ENCODE data around the gene OSBPL1A.

OSBPL1A gene

GRCh38 chr18:24209558-24209957 is 188.1 kb downstream of the OSBPL1A start:
- no peak for DNase-seq

- DNase-seq, result no peak
Measured at GRCh38 chr18:24208270-24209035, 189.2 kb downstream of the OSBPL1A start.

- no peak for DNase-seq
Measured at GRCh38 chr18:24204904-24205303, 192.7 kb downstream of the OSBPL1A start.

GRCh38 chr18:24201699-24202687 is 195.6 kb downstream of the OSBPL1A start:
- DNase-seq, result peak; percentile 38

GRCh38 chr18:24200494-24201290 is 196.9 kb downstream of the OSBPL1A start:
- no peak for DNase-seq

GRCh38 chr18:24199372-24199962 is 198.2 kb downstream of the OSBPL1A start:
- DNase-seq, result no peak

GRCh38 chr18:24198461-24198860 is 199.2 kb downstream of the OSBPL1A start:
- no peak for DNase-seq

- DNase-seq, result no peak
Measured at GRCh38 chr18:24197412-24197811, 200.2 kb downstream of the OSBPL1A start.

GRCh38 chr18:24196764-24197163 is 200.9 kb downstream of the OSBPL1A start:
- no peak for DNase-seq

- DNase-seq, result no peak
Measured at GRCh38 chr18:24195296-24196053, 202.1 kb downstream of the OSBPL1A start.

GRCh38 chr18:24190590-24190989 is 207.0 kb downstream of the OSBPL1A start:
- no peak for DNase-seq

GRCh38 chr18:24189664-24190346 is 207.8 kb downstream of the OSBPL1A start:
- DNase-seq, result no peak

GRCh38 chr18:24189007-24189528 is 208.6 kb downstream of the OSBPL1A start:
- no peak for DNase-seq

GRCh38 chr18:24188120-24188519 is 209.5 kb downstream of the OSBPL1A start:
- no peak for DNase-seq

- no peak for DNase-seq
Measured at GRCh38 chr18:24187689-24188088, 209.9 kb downstream of the OSBPL1A start.

- no peak for DNase-seq
Measured at GRCh38 chr18:24187049-24187448, 210.6 kb downstream of the OSBPL1A start.

GRCh38 chr18:24185805-24186204 is 211.8 kb downstream of the OSBPL1A start:
- no peak for DNase-seq

- DNase-seq, result no peak
Measured at GRCh38 chr18:24181806-24182205, 215.8 kb downstream of the OSBPL1A start.

- no peak for DNase-seq
Measured at GRCh38 chr18:24180048-24180447, 217.6 kb downstream of the OSBPL1A start.

- DNase-seq, result no peak
Measured at GRCh38 chr18:24177499-24178133, 220.0 kb downstream of the OSBPL1A start.
